MM.1S (cell line): ENCODE results near the gene ADORA2B.
"Not testable (repeated sequence)": the region's sequence is repeated elsewhere in the genome, so short reads cannot be mapped to it uniquely, and the experiment has no call there.

Experiments used
- DNase-seq: peaks from one replicate; pipeline ENCODE4 v3.0.0-alpha.2; 2015
- H2AFZ ChIP-seq: fragments of 300-600 bp; sonication (generic); 2 replicates; pipeline ENCODE4 v1.6.0; 2016; ENCODE audit warnings: antibody characterized with exemption, low read length
- H3F3A ChIP-seq: fragments of 300-600 bp; sonication (generic); 2 replicates; pipeline ENCODE4 v1.6.1; 2016; ENCODE audit warnings: mild to moderate bottlenecking, antibody characterized with exemption, low read length, moderate library complexity, mixed read lengths; ENCODE audit not compliant: insufficient read depth
- H3K27ac ChIP-seq: fragments of 300-600 bp; sonication (generic); 2 replicates; pipeline ENCODE4 v1.5.1; 2016; ENCODE audit warnings: mild to moderate bottlenecking, low read length
- H3K27me3 ChIP-seq: fragments of 300-600 bp; sonication (generic); replicated peaks from 2 replicates; pipeline ENCODE4 v1.6.0; 2016; ENCODE audit warnings: low read length; ENCODE audit not compliant: insufficient read depth
- H3K36me3 ChIP-seq: fragments of 300-600 bp; sonication (generic); replicated peaks from 2 replicates; pipeline ENCODE4 v1.6.1; 2016; ENCODE audit warnings: mild to moderate bottlenecking, low read length, mixed read lengths; ENCODE audit not compliant: insufficient read depth
- H3K4me1 ChIP-seq: fragments of 300-600 bp; sonication (generic); 2 replicates; pipeline ENCODE4 v1.6.1; 2016; ENCODE audit warnings: low read length, mixed read lengths
- H3K4me2 ChIP-seq: fragments of 300-600 bp; sonication (generic); 2 replicates; pipeline ENCODE4 v1.6.0; 2016; ENCODE audit warnings: low read depth, low read length
- H3K4me3 ChIP-seq: fragments of 300-600 bp; sonication (generic); 2 replicates; pipeline ENCODE4 v1.5.1; 2016; ENCODE audit warnings: low read length, mixed read lengths
- H3K79me2 ChIP-seq: fragments of 300-600 bp; sonication (generic); 2 replicates; pipeline ENCODE4 v1.6.1; 2016; ENCODE audit warnings: mixed run types, low read length, mixed read lengths
- H3K9ac ChIP-seq: fragments of 300-600 bp; sonication (generic); 2 replicates; pipeline ENCODE4 v1.6.1; 2016; ENCODE audit warnings: low read length, mixed read lengths
- H3K9me2 ChIP-seq: fragments of 300-600 bp; sonication (generic); replicated peaks from 2 replicates; pipeline ENCODE4 v1.6.1; 2016; ENCODE audit warnings: mild to moderate bottlenecking, low read length, mixed read lengths; ENCODE audit not compliant: insufficient read depth
- H3K9me3 ChIP-seq: fragments of 300-600 bp; sonication (generic); replicated peaks from 2 replicates; pipeline ENCODE4 v1.6.1; 2016; ENCODE audit warnings: mild to moderate bottlenecking, low read length, mixed read lengths; ENCODE audit not compliant: insufficient read depth
- H4K20me1 ChIP-seq: fragments of 300-600 bp; sonication (generic); 2 replicates; pipeline ENCODE4 v1.6.1; 2016; ENCODE audit warnings: mild to moderate bottlenecking, low read length, moderate library complexity, mixed read lengths; ENCODE audit not compliant: insufficient read depth
- EZH2 ChIP-seq: fragments of 300-600 bp; sonication (generic); optimal IDR thresholded peaks from 2 replicates; pipeline ENCODE3; 2017; ENCODE audit warnings: low read depth, mild to moderate bottlenecking, antibody characterized with exemption, low read length, mixed read lengths
- EZH2phosphoT487 ChIP-seq: fragments of 300-600 bp; sonication (generic); IDR thresholded peaks from 2 replicates; pipeline ENCODE4 v1.6.1; 2018; ENCODE audit warnings: antibody characterized with exemption, low read length
- TF ChIP-seq, protein P1 (sequence below): fragments of 300-600 bp; sonication (generic); IDR thresholded peaks from 2 replicates; pipeline ENCODE4 v1.5.1; 2016; ENCODE audit warnings: antibody characterized with exemption, low read length, mixed read lengths

The ADORA2B gene

DNA sequence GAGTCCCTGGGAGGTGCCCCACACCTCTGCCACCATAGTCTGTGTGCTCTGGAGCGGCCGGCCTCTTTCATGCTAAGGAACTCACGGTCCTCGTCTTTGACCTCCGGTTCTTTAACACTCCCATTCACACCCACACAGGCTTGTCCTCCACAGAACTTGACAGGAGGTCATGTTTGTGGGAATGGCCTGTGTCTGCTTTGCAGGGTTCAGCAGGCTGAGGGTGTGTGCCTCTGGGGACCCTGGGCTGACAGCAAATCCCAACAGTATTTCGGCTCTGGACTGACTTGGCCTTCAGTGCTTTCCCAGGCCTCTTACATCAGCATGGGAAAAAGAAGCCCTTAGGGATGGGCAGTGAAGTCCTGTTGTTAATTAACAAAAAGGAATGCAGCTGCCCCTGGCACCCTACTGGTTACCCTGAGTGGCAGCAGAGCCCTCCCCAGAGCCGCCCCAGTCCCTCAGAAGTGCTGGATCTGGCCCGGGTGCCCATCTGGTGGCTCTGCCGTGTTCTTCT is 35.4 kb upstream of the ADORA2B start:
- no peaks in the 10 kb centered on the region for H3F3A ChIP-seq
- no peak overlapping the region for H3K9ac ChIP-seq
- no peaks in the 10 kb centered on the region for H3K27me3 ChIP-seq
- no peaks in the 10 kb centered on the region for H3K9me2 ChIP-seq
- no peak overlapping the region for H3K27ac ChIP-seq
- H3K4me3 ChIP-seq = no peak overlapping the region
- H3K4me2 ChIP-seq = no peak overlapping the region
- no peak for DNase-seq
- no peak overlapping the region for H2AFZ ChIP-seq
- no peaks in the 10 kb centered on the region for H3K9me3 ChIP-seq
- H3K79me2 ChIP-seq = no peaks in the 10 kb centered on the region
- no peaks in the 10 kb centered on the region for H4K20me1 ChIP-seq
- no peaks in the 10 kb centered on the region for H3K4me1 ChIP-seq
- TF ChIP-seq, protein P1, sequence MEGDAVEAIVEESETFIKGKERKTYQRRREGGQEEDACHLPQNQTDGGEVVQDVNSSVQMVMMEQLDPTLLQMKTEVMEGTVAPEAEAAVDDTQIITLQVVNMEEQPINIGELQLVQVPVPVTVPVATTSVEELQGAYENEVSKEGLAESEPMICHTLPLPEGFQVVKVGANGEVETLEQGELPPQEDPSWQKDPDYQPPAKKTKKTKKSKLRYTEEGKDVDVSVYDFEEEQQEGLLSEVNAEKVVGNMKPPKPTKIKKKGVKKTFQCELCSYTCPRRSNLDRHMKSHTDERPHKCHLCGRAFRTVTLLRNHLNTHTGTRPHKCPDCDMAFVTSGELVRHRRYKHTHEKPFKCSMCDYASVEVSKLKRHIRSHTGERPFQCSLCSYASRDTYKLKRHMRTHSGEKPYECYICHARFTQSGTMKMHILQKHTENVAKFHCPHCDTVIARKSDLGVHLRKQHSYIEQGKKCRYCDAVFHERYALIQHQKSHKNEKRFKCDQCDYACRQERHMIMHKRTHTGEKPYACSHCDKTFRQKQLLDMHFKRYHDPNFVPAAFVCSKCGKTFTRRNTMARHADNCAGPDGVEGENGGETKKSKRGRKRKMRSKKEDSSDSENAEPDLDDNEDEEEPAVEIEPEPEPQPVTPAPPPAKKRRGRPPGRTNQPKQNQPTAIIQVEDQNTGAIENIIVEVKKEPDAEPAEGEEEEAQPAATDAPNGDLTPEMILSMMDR = no peak
- no peaks in the 10 kb centered on the region for H3K36me3 ChIP-seq

DNA sequence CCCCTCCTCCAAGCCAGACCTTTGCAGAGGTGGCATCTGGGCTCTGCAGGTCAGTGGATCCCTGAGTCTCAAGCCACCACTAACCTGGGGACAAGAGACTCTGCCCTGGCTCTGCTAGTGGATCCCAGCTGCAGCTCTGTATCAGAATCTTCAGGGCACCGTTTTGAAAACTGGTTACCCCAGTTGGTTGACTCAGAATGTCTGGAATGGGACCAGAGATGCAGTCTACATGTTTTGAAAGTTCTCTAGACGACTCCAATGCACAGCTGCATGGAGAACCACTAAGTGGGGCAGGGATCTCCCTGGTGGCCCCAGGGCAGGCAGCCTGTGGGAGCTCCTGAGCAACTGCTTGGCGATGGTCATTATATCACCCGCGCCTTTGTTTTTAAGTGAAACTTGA is 34.1 kb upstream of the ADORA2B start:
- Histone ChIP-seq H3K27ac (no peak overlapping the region), H3K9me2 (no peaks in the 10 kb centered on the region), H3K27me3 (no peaks in the 10 kb centered on the region), H3K4me3 (no peak overlapping the region), H3K9ac (no peak overlapping the region), H3K9me3 (no peaks in the 10 kb centered on the region), H3K36me3 (no peaks in the 10 kb centered on the region), H2AFZ (no peak overlapping the region), H3F3A (no peaks in the 10 kb centered on the region), H3K79me2 (no peaks in the 10 kb centered on the region), H3K4me1 (no peaks in the 10 kb centered on the region), H4K20me1 (no peaks in the 10 kb centered on the region), H3K4me2 (no peak overlapping the region)
- no peak for DNase-seq
- TF ChIP-seq EZH2 = no peak
- TF ChIP-seq, protein P1 = no peak
- no peak for TF ChIP-seq EZH2phosphoT487

DNA sequence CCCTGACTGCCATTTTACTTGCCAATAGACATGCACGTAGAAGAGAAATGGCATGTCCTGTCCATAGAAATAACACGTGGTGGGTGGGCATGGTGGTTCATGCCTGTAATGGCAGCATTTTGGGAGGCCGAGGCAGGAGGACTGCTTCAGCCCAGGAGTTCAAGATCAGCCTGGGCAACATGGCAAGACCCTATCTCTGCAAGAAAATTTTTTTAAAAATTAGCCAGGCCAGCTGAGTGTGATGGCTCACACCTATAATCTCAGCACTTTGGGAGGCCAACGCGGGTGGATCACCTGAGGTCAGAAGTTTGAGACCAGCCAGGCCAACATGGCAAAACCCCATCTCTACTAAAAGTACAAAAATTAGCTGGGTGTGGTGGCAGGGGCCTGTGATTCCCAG is 33.2 kb upstream of the ADORA2B start:
- not testable (repeated sequence) for DNase-seq, H3K36me3 ChIP-seq, H3K9me2 ChIP-seq, H3K27ac ChIP-seq, H2AFZ ChIP-seq, H3K4me1 ChIP-seq, H3K9ac ChIP-seq, H3K27me3 ChIP-seq, H3K4me3 ChIP-seq, H3K4me2 ChIP-seq, H3K79me2 ChIP-seq, H3K9me3 ChIP-seq, H4K20me1 ChIP-seq, H3F3A ChIP-seq

DNA sequence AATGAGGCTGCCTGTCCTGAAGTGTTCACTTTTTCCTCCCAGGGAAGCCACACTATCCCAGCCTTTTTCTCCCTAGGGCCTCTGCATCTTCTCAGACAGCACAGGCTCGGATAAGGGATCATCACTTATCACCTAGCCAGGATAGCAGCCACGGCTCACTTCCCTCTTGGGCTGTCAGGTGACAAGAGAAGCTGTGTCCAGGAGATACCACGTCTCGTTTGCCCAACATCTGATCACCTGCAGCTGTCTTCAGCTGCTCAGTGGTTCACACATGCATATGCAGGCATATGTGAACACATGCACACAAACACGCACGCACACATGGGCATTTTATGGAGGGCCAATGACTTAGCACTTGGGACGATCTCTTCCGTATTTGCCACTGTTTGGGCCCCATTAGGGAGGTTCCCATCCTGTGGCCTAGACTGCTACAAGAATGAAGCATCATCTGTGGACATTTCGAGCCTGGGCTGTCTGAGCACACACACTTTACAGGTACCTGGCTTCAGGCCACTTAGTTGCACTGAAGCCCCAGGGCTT is 32.4 kb upstream of the ADORA2B start:
- Histone ChIP-seq H3F3A (no peaks in the 10 kb centered on the region), H3K27me3 (no peaks in the 10 kb centered on the region), H3K27ac (no peak overlapping the region), H2AFZ (no peak overlapping the region), H3K4me1 (no peaks in the 10 kb centered on the region), H4K20me1 (no peaks in the 10 kb centered on the region), H3K9me2 (no peaks in the 10 kb centered on the region), H3K36me3 (no peaks in the 10 kb centered on the region), H3K9me3 (no peaks in the 10 kb centered on the region), H3K4me2 (no peak overlapping the region), H3K9ac (no peak overlapping the region), H3K4me3 (no peak overlapping the region), H3K79me2 (no peaks in the 10 kb centered on the region)
- DNase-seq = no peak
- TF ChIP-seq, protein P1 = no peak
- TF ChIP-seq EZH2phosphoT487 (no peak), EZH2 (no peak)
